Ovary (tissue), 3 donors: ENCODE measurements around the gene EFEMP2.

Experiments
- CTCF ChIP-seq, 3 donors: fragments of 450-650 bp in 2 of 3; fragments of 200-600 bp in 1 of 3; IDR thresholded peaks; one replicate each; pipeline versions ENCODE4 v1.5.1 to v1.8.0; 2016 to 2022; ENCODE audit warnings: antibody characterized with exemption in 3 of 3, mild to moderate bottlenecking in 1 of 3
- POLR2A ChIP-seq: fragments of 450-650 bp; IDR thresholded peaks from one replicate; pipeline ENCODE4 v1.6.1; 2017; ENCODE audit warnings: antibody characterized with exemption, mild to moderate bottlenecking, moderate library complexity
- donor health status: DM: no; HTN: no; CAD: no.

GRCh38 chr11:65868907-65869306 lies 3.7 kb downstream of the EFEMP2 start:
- no peak for TF ChIP-seq POLR2A
- TF ChIP-seq CTCF (IDR thresholded peaks at IDR 0.05), result no peak
